ENCODE data around the gene PCNX3.

- TF ChIP-seq POLR2A (IDR thresholded peaks at IDR 0.05) (no peak), CTCF (IDR thresholded peaks at IDR 0.05) (no peak)
Measured at GRCh38 chr11:65581928-65582327, 33.6 kb upstream of the PCNX3 start.
